ENCODE results near the gene TTLL3.
"Not testable (repeated sequence)": the region's sequence is repeated elsewhere in the genome, so short reads cannot be mapped to it uniquely, and the experiment has no call there.

TTLL3 gene

GRCh38 chr3:9869955-9870354 lies 59.9 kb downstream of the TTLL3 start:
- no peak for DNase-seq (ENCODE audit: low read depth)
- no peak for TF ChIP-seq CTCF (IDR thresholded peaks at IDR 0.05; ENCODE audit: low read depth, low read length, missing control alignments)
- no peak overlapping the region for H3K4me3 ChIP-seq (ENCODE audit: low read depth, low read length)

DNA sequence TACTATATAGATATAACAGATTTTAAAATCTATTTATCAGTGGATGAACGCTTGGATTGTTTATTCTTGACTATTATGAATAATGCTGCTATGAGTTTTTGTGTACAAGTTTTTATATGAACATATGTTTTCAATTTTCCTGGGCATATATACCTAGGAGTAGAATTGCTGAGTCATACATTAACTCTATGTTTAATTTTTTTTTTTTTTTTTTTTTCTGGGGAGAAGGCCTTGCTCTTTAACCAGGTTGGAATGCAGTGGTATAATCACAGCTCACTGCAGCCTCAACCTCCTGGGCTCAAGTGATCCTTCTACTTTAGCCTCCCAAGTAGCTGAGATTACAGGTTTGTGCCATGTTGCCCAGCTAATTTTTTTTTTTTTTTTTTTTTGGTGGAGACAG lies 60.9 kb downstream of the TTLL3 start:
- H3K4me3 ChIP-seq (ENCODE audit: low read depth, low read length), result no peak overlapping the region
- no peak for TF ChIP-seq CTCF (IDR thresholded peaks at IDR 0.05; ENCODE audit: low read depth, low read length, missing control alignments)
- no peak for DNase-seq (ENCODE audit: low read depth)

DNA sequence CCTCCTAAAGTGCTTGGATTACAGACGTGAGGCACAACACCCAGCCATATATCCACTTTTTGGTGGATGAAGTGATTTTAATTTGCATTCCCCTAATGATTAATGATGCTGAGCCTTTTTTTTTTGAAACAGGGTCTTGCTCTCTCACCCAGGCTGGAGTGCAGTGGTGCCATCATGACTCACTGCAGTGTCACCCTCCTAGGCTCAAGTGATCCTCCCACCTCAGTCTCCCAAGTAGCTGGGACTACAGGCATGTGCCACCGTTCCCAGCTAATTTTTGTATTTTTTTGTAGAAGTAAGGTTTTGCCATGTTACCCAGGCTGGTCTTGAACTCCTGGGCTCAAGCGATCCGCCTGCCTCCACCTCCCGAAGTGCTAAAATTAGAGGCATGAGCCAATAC lies 62.0 kb downstream of the TTLL3 start:
- not testable (repeated sequence) for DNase-seq (ENCODE audit: low read depth); H3K4me3 ChIP-seq (ENCODE audit: low read depth, low read length)

- TF ChIP-seq CTCF (IDR thresholded peaks at IDR 0.05; ENCODE audit: low read depth, low read length, missing control alignments), result no peak
- no peak overlapping the region for H3K4me3 ChIP-seq (ENCODE audit: low read depth, low read length)
- DNase-seq (ENCODE audit: low read depth), result no peak
These were observed 65.4 kb downstream of the TTLL3 start for GRCh38 chr3:9875448-9875847.

DNA sequence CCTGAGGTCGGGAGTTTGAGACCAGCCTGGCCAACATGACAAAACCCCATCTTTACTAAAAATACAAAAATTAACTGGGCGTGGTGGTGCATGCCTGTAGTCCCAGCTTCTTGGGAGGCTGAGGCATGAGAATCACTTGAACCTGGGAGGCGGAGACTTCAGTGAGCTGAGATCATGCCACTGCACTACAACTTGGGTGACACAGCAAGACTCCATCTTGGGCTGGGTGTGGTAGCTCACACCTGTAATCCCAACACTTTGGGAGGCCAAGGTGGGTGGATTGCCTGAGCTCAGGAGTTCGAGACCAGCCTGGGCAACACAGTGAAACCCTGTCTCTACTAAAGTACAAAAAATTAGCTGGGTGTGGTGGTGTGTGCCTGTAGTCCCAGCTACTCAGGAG lies 66.2 kb downstream of the TTLL3 start:
- H3K4me3 ChIP-seq (ENCODE audit: low read depth, low read length), result not testable (repeated sequence)

GRCh38 chr3:9876991-9877390 lies 66.9 kb downstream of the TTLL3 start:
- DNase-seq (ENCODE audit: low read depth), result no peak
- no peak overlapping the region for H3K4me3 ChIP-seq (ENCODE audit: low read depth, low read length)
- no peak for TF ChIP-seq CTCF (IDR thresholded peaks at IDR 0.05; ENCODE audit: low read depth, low read length, missing control alignments)

More for the DNA sequence above, 66.2 kb downstream of the TTLL3 start:
- not testable (repeated sequence) for DNase-seq (ENCODE audit: low read depth)

DNA sequence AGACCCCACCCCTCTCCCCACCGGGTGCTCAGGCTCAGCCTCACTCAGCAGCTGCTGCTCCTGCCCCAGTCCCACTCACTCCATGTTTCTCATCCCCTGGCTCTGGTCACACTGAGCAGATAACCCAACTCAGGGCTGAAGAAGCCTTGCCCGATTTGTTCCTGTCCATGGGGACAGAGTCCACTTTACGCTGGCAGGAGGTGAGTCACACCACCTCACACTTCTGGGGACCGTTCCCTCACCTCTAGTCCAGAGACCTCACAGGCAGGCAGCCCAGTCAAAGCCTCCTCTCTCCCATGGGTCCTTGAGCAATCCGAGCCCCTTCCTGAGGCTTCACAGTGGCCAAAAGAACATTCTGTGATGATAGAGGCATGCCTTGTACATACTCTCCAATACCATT lies 68.6 kb downstream of the TTLL3 start:
- no peak overlapping the region for H3K4me3 ChIP-seq (ENCODE audit: low read depth, low read length)
- DNase-seq (ENCODE audit: low read depth), result no peak
- TF ChIP-seq CTCF (IDR thresholded peaks at IDR 0.05; ENCODE audit: low read depth, low read length, missing control alignments), result no peak

GRCh38 chr3:9879830-9880549 lies 69.9 kb downstream of the TTLL3 start, which contains the start of gene CIDEC:
TSS of gene CIDEC (minus strand) at chr3:9880253. CDS start at chr3:9878486, 1,767 bp downstream.
- no peak for DNase-seq (ENCODE audit: low read depth)
- H3K4me3 ChIP-seq (ENCODE audit: low read depth, low read length), result no peak within 1 kb of the TSS
- no peak for TF ChIP-seq CTCF (IDR thresholded peaks at IDR 0.05; ENCODE audit: low read depth, low read length, missing control alignments)

All from GM12864 (cell line).